ENCODE results near the gene TYK2.
"Not testable (repeated sequence)": the region's sequence is repeated elsewhere in the genome, so short reads cannot be mapped to it uniquely, and the experiment has no call there.

Gene TYK2

GRCh38 chr19:10408511-10409283, 28.3 kb upstream of the TYK2 start:
- DNase-seq (ENCODE audit: low read depth, low spot score) = no peak

- DNase-seq (ENCODE audit: low read depth, low spot score) = no peak
These were observed 26.7 kb upstream of the TYK2 start for GRCh38 chr19:10407096-10407495.

GRCh38 chr19:10406191-10406590, 25.8 kb upstream of the TYK2 start:
- no peak for DNase-seq (ENCODE audit: low read depth, low spot score)

- no peak for DNase-seq (ENCODE audit: low read depth, low spot score)
These were observed 24.8 kb upstream of the TYK2 start for GRCh38 chr19:10404888-10405820.

- no peak for DNase-seq (ENCODE audit: low read depth, low spot score)
These were observed 23.0 kb upstream of the TYK2 start, which contains the start of gene CDC37 for GRCh38 chr19:10403137-10404021. Gene CDC37 (minus strand): TSS chr19:10403542. CDS start chr19:10403479, 63 bp downstream.

GRCh38 chr19:10402441-10403038, 22.2 kb upstream of the TYK2 start:
- no peak for DNase-seq (ENCODE audit: low read depth, low spot score)

GRCh38 chr19:10399878-10400277, 19.5 kb upstream of the TYK2 start:
- DNase-seq (ENCODE audit: low read depth, low spot score) = no peak

GRCh38 chr19:10399340-10399739, 19.0 kb upstream of the TYK2 start:
- not testable (repeated sequence) for DNase-seq (ENCODE audit: low read depth, low spot score)

- no peak for DNase-seq (ENCODE audit: low read depth, low spot score)
These were observed 18.4 kb upstream of the TYK2 start for GRCh38 chr19:10398819-10399218.

GRCh38 chr19:10395917-10396316, 15.5 kb upstream of the TYK2 start:
- DNase-seq (ENCODE audit: low read depth, low spot score) = no peak

- DNase-seq (ENCODE audit: low read depth, low spot score) = no peak
These were observed 15.1 kb upstream of the TYK2 start for GRCh38 chr19:10395436-10395835.

GRCh38 chr19:10395003-10395402, 14.6 kb upstream of the TYK2 start:
- no peak for DNase-seq (ENCODE audit: low read depth, low spot score)

GRCh38 chr19:10393137-10393536, 12.8 kb upstream of the TYK2 start:
- DNase-seq (ENCODE audit: low read depth, low spot score) = no peak

GRCh38 chr19:10392120-10392519, 11.7 kb upstream of the TYK2 start:
- DNase-seq (ENCODE audit: low read depth, low spot score) = no peak

- no peak for DNase-seq (ENCODE audit: low read depth, low spot score)
These were observed 10.4 kb upstream of the TYK2 start for GRCh38 chr19:10390652-10391286.

- no peak for DNase-seq (ENCODE audit: low read depth, low spot score)
These were observed 9.5 kb upstream of the TYK2 start for GRCh38 chr19:10389863-10390262.

- DNase-seq (ENCODE audit: low read depth, low spot score) = no peak
These were observed 8.6 kb upstream of the TYK2 start for GRCh38 chr19:10388957-10389356.

GRCh38 chr19:10384580-10384979, 4.2 kb upstream of the TYK2 start:
- no peak for DNase-seq (ENCODE audit: low read depth, low spot score)

GRCh38 chr19:10383223-10383499, 2.8 kb upstream of the TYK2 start:
- not testable (repeated sequence) for DNase-seq (ENCODE audit: low read depth, low spot score)

GRCh38 chr19:10379880-10380312, 476 bp downstream of the TYK2 start:
- no peak for DNase-seq (ENCODE audit: low read depth, low spot score)

GRCh38 chr19:10378124-10378523, 2.2 kb downstream of the TYK2 start:
- DNase-seq (ENCODE audit: low read depth, low spot score) = no peak
